AG10803 (cell line): ENCODE measurements around the gene EPB41L4B.
"Not testable (repeated sequence)": the region's sequence is repeated elsewhere in the genome, so short reads cannot be mapped to it uniquely, and the experiment has no call there.

Experiments used
- DNase-seq: peaks from one replicate; pipeline ENCODE4 v3.0.0; 2010; ENCODE audit warnings: low read depth
- H3K4me3 ChIP-seq: 2 replicates; pipeline ENCODE4 v1.5.1; 2011; ENCODE audit warnings: mild to moderate bottlenecking, low read length, control low read depth
- CTCF ChIP-seq: conservative IDR thresholded peaks from 2 replicates; pipeline ENCODE4 v1.5.1; 2011; ENCODE audit warnings: mild to moderate bottlenecking, low read length, control low read depth, inconsistent platforms

Gene EPB41L4B

GRCh38 chr9:109286571-109286977 is 34.3 kb downstream of the EPB41L4B start:
- TF ChIP-seq CTCF, result no peak
- DNase-seq, result peak; percentile 67
- H3K4me3 ChIP-seq, result no peak overlapping the region

- H3K4me3 ChIP-seq, DNase-seq: not testable (repeated sequence)
Measured at GRCh38 chr9:109283672-109284071, 37.2 kb downstream of the EPB41L4B start.

GRCh38 chr9:109283012-109283411 is 37.8 kb downstream of the EPB41L4B start:
- no peak for DNase-seq
- TF ChIP-seq CTCF, result no peak
- no peak overlapping the region for H3K4me3 ChIP-seq

GRCh38 chr9:109282302-109282701 is 38.6 kb downstream of the EPB41L4B start:
- TF ChIP-seq CTCF, result no peak

GRCh38 chr9:109281518-109281917 is 39.3 kb downstream of the EPB41L4B start:
- no peak for TF ChIP-seq CTCF
- no peak for DNase-seq
- H3K4me3 ChIP-seq, result no peak overlapping the region

More at GRCh38 chr9:109282302-109282701, 38.6 kb downstream of the EPB41L4B start:
- H3K4me3 ChIP-seq, result no peak overlapping the region
- no peak for DNase-seq

- no peak overlapping the region for H3K4me3 ChIP-seq
- no peak for TF ChIP-seq CTCF
- DNase-seq, result no peak
Measured at GRCh38 chr9:109278848-109279247, 42.0 kb downstream of the EPB41L4B start.

GRCh38 chr9:109278216-109278615 is 42.6 kb downstream of the EPB41L4B start:
- H3K4me3 ChIP-seq, result no peak overlapping the region
- TF ChIP-seq CTCF, result no peak
- DNase-seq, result no peak

GRCh38 chr9:109277451-109277850 is 43.4 kb downstream of the EPB41L4B start:
- H3K4me3 ChIP-seq, result no peak overlapping the region
- no peak for TF ChIP-seq CTCF
- DNase-seq, result no peak
